Suprapubic skin (tissue), 4 donors: ENCODE data around the gene CXCL5.

Experiments
- POLR2A ChIP-seq, 2 donors: fragments of 450-650 bp; IDR thresholded peaks; one replicate each; pipeline ENCODE4 v1.6.1; 2017; ENCODE audit warnings: antibody characterized with exemption in 2 of 2, mild to moderate bottlenecking in 2 of 2, moderate library complexity in 2 of 2
- POLR2AphosphoS5 ChIP-seq, 3 donors: sonication (generic); formaldehyde crosslinking; IDR thresholded peaks; one replicate each; pipeline ENCODE4 v1.6.1; 2017; ENCODE audit warnings: antibody characterized with exemption in 3 of 3
- TF ChIP-seq, protein P1 (sequence below), 2 donors: fragments of 200-600 bp in 1 of 2; fragments of 450-650 bp in 1 of 2; sonication (generic) in 1 of 2; IDR thresholded peaks; one replicate each; pipeline ENCODE4 v1.5.1; 2016 to 2019; ENCODE audit warnings: antibody characterized with exemption in 2 of 2, mild to moderate bottlenecking in 1 of 2, moderate library complexity in 1 of 2

DNA sequence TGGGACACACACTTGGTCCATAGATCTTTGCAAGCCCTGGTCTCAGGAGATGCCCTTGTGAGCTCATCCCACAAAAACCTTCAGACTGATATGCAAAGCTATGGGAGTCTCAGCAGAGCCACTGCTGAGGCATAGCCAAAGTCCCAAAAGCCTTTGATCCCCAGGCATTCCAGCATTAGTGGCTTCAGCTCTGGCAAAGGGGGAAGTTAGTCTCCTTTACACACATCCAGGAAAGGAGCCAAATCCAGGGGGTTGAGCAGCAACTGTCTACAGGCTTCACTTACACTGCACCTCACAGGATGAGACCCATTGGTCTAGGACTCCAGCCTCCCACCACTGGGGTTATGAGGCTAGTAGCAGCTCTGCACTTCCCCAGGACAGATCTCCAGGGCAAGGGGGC, 30.6 kb downstream of the CXCL5 start:
- TF ChIP-seq, protein P1, sequence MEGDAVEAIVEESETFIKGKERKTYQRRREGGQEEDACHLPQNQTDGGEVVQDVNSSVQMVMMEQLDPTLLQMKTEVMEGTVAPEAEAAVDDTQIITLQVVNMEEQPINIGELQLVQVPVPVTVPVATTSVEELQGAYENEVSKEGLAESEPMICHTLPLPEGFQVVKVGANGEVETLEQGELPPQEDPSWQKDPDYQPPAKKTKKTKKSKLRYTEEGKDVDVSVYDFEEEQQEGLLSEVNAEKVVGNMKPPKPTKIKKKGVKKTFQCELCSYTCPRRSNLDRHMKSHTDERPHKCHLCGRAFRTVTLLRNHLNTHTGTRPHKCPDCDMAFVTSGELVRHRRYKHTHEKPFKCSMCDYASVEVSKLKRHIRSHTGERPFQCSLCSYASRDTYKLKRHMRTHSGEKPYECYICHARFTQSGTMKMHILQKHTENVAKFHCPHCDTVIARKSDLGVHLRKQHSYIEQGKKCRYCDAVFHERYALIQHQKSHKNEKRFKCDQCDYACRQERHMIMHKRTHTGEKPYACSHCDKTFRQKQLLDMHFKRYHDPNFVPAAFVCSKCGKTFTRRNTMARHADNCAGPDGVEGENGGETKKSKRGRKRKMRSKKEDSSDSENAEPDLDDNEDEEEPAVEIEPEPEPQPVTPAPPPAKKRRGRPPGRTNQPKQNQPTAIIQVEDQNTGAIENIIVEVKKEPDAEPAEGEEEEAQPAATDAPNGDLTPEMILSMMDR (IDR thresholded peaks at IDR 0.05), result no peak
- no peak for TF ChIP-seq POLR2A (IDR thresholded peaks at IDR 0.05)
- TF ChIP-seq POLR2AphosphoS5 (IDR thresholded peaks at IDR 0.05), result no peak
